GM12891 (cell line): ENCODE results near the gene SPRR1B.

Experiments
- POLR2A ChIP-seq: IDR thresholded peaks from 2 replicates; pipeline ENCODE4 v1.6.1; 2011; ENCODE audit warnings: low read depth, low read length, control low read depth
- POLR2AphosphoS5 ChIP-seq: IDR thresholded peaks from 2 replicates; pipeline ENCODE4 v1.6.1; 2011; ENCODE audit warnings: low read depth, low read length, control low read depth
- POU2F2 ChIP-seq: IDR thresholded peaks from 2 replicates; pipeline ENCODE4 v1.6.1; 2011; ENCODE audit warnings: low read depth, mild to moderate bottlenecking, control low read depth, low read length, moderate library complexity
- TAF1 ChIP-seq: IDR thresholded peaks from 2 replicates; pipeline ENCODE4 v1.6.1; 2011; ENCODE audit warnings: low read depth, low read length, control low read depth

DNA sequence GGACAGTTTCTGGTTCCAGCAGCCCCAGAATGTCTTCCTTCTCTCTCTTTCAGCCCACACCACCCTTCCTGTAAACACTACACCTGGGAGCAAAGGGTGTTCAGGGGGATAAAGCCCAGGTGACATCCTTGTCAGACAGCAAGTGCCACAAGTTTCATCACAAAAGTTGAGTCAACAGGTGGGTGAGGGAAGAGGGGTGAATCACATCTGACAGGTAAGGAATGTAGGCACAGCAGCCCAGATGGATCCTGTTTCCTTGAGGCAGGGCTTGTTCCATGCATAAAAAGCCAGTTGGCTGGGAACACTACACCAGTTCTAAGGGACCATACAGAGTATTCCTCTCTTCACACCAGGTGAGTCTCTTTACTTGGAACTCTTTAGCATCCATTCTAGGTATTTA lies at the start of gene SPRR1B:
- TF ChIP-seq POLR2AphosphoS5 = no peak
- TF ChIP-seq POLR2A = no peak
- no peak for TF ChIP-seq TAF1
- no peak for TF ChIP-seq POU2F2
